CD4-positive, alpha-beta T cell (primary cell): ENCODE measurements around the gene OPCML. TPM values are rescaled to one million over a fixed set of nuclear protein-coding genes. Genes with fewer than 3 reads are reported as not detected.

Experiments
- ATAC-seq: fragments of 200-7000 bp; cut with Tn5 transposase; one replicate; pipeline ENCODE4 v1.10.0; 2022; ENCODE audit warnings: mild to moderate bottlenecking; ENCODE audit not compliant: poor library complexity
- CTCF ChIA-PET: fragments of 350-600 bp; sonication (Branson Sonifier 250); formaldehyde crosslinking; loops from one replicate; lab custom pipeline; 2021; ENCODE audit warnings: antibody characterized with exemption, inconsistent platforms; lab: Charles Lee
- POLR2A ChIA-PET: fragments of 350-600 bp; sonication (Branson Sonifier 250); formaldehyde crosslinking; loops from one replicate; lab custom pipeline; 2021; ENCODE audit warnings: antibody characterized with exemption, inconsistent platforms; lab: Charles Lee
- DNase-seq, 14 experiments: peaks; one replicate each; pipeline ENCODE4 v3.0.0-alpha.2; 2013 to 2020; ENCODE audit warnings: mixed read lengths in 2 of 14
- H3K27ac ChIP-seq, 2 donors: one replicate each; pipeline versions ENCODE4 v1.5.1 to v1.7.0; 2013; ENCODE audit warnings: low read length in 2 of 2, low read depth in 1 of 2, mild to moderate bottlenecking in 1 of 2
- H3K27me3 ChIP-seq, 2 experiments: 1 replicate in 1 of 2; 2 replicates in 1 of 2; pipeline versions ENCODE4 v1.6.1 to v1.7.0; 2013; ENCODE audit warnings: low read length in 2 of 2, control low read depth in 1 of 2, mild to moderate bottlenecking in 1 of 2, moderate library complexity in 1 of 2; ENCODE audit not compliant: insufficient read depth in 2 of 2, control insufficient read depth in 1 of 2
- H3K36me3 ChIP-seq: one replicate; pipeline ENCODE4 v1.6.1; 2013; ENCODE audit warnings: low read length, control low read depth; ENCODE audit not compliant: insufficient read depth
- H3K4me1 ChIP-seq: one replicate; pipeline ENCODE4 v1.6.1; 2013; ENCODE audit warnings: low read length, control low read depth; ENCODE audit not compliant: insufficient read depth
- H3K4me3 ChIP-seq: one replicate; pipeline ENCODE4 v1.5.1; 2013; ENCODE audit warnings: mild to moderate bottlenecking, low read length, moderate library complexity
- H3K9me3 ChIP-seq, 2 experiments: 1 replicate in 1 of 2; 2 replicates in 1 of 2; pipeline versions ENCODE4 v1.6.1 to v1.7.0; 2013; ENCODE audit warnings: low read length in 2 of 2, mild to moderate bottlenecking in 2 of 2, control low read depth in 1 of 2, moderate library complexity in 1 of 2; ENCODE audit not compliant: control insufficient read depth in 1 of 2, insufficient read depth in 1 of 2
- H3K27ac Mint-ChIP-seq: one replicate; pipeline ENCODE4 v1.8.0; 2020; ENCODE audit warnings: mixed read lengths
- H3K27me3 Mint-ChIP-seq: one replicate; pipeline ENCODE4 v1.8.0; 2021; ENCODE audit warnings: mixed read lengths
- H3K36me3 Mint-ChIP-seq: one replicate; pipeline ENCODE4 v1.8.0; 2021; ENCODE audit warnings: low read depth, mixed read lengths
- H3K4me1 Mint-ChIP-seq: one replicate; pipeline ENCODE4 v1.8.0; 2021; ENCODE audit warnings: low read depth, mixed read lengths
- H3K4me3 Mint-ChIP-seq: one replicate; pipeline ENCODE4 v1.8.0; 2020; ENCODE audit warnings: mild to moderate bottlenecking, mixed read lengths
- H3K9me3 Mint-ChIP-seq: one replicate; pipeline ENCODE4 v1.8.0; 2020; ENCODE audit warnings: mixed read lengths
- CTCF ChIP-seq: fragments of 200-600 bp; IDR thresholded peaks from one replicate; pipeline ENCODE4 v1.8.0; 2022; ENCODE audit warnings: antibody characterized with exemption, mild to moderate bottlenecking
- intact Hi-C, 2 experiments: fragments of 100-400 bp; cut with DNase I in 1 of 2; cut with micrococcal nuclease in 1 of 2; formaldehyde crosslinking; loops; one replicate each; pipeline versions ENCODE4 v1.15.1 to v1.9.0; 2023 to 2025; cut with DNase I, micrococcal nuclease
- total RNA-seq, 174 experiments: library from RNA in 2 of 174; stranded (reverse) in 2 of 174; gene quantifications; one replicate each; pipeline ENCODE4 v1.2.3 and lab custom pipeline; 2021 to 2026

OPCML gene
- total RNA-seq, 2 experiments from 2014 or later: not detected

GRCh38 chr11:132771746-132772145 is 760.6 kb downstream of the OPCML start:
- ATAC-seq: no peak

DNA sequence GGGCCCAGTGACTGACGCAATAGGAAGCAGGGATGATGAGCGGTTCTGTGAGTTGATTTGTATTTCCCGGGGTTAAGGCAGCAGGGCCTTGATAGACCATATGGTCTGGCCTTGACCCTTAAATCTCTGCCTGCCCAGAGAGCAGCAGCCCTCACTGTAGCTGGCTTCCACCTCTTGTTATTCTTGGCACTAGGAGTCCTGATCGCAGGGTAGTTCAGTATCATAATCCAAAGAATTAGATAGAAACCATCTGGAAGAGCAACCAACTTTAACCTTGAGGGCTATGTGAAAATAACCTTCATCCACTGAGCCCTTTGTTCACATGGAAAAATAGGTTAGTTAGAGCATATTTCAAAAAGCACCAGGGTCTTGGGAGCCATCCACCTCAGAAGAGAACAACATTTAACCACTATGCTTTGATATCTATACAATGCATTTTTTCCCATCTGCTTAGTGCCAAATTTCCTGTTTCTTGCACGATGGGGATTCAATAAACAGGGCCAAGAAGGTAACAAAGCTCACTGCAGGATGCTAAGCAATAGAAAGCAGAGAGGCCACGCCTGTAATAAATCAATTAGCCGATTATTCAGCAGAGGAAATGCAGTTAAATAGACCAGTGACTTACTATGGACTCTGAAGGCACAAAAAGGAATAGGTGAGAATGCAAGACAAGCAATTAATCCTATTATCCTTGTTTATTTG is 761.3 kb downstream of the OPCML start:
- POLR2A ChIA-PET: no interaction called here
- ATAC-seq: no peak

More at GRCh38 chr11:132771746-132772145, 760.6 kb downstream of the OPCML start:
- Histone ChIP-seq H3K27ac (no peak overlapping the region), H3K4me1 (no peaks in the 10 kb centered on the region), H3K36me3 (no peaks in the 10 kb centered on the region), H3K27me3 (no peaks in the 10 kb centered on the region), H3K4me3 (no peak overlapping the region), H3K9me3 (no peaks in the 10 kb centered on the region)
- H3K4me1 Mint-ChIP-seq: peaks cover 4% of the 10 kb centered on the region
- ChIA-PET CTCF (no interaction called here), POLR2A (no interaction called here)
- H3K9me3 Mint-ChIP-seq: no peaks in the 10 kb centered on the region
- H3K27ac Mint-ChIP-seq: no peak overlapping the region
- no peak for TF ChIP-seq CTCF
- no peaks in the 10 kb centered on the region for H3K36me3 Mint-ChIP-seq
- peaks cover 17% of the 10 kb centered on the region for H3K27me3 Mint-ChIP-seq
- H3K4me3 Mint-ChIP-seq: no peak overlapping the region
- intact Hi-C loops: no loop called here
- DNase-seq: no peak

GRCh38 chr11:132763503-132763902 is 768.8 kb downstream of the OPCML start:
- CTCF ChIA-PET: no interaction called here
- Histone ChIP-seq H3K4me1 (no peaks in the 10 kb centered on the region), H3K27ac (no peak overlapping the region), H3K27me3 (no peaks in the 10 kb centered on the region), H3K4me3 (no peak overlapping the region), H3K9me3 (peaks cover 0 to 14% of the 10 kb centered on the region in 2 experiments), H3K36me3 (no peaks in the 10 kb centered on the region)
- Mint-ChIP-seq H3K4me3 (no peak overlapping the region), H3K36me3 (no peaks in the 10 kb centered on the region), H3K4me1 (no peaks in the 10 kb centered on the region), H3K27me3 (peaks cover 5% of the 10 kb centered on the region), H3K9me3 (no peaks in the 10 kb centered on the region), H3K27ac (no peak overlapping the region)
- no peak for DNase-seq
- POLR2A ChIA-PET: no interaction called here
- intact Hi-C loops: no loop called here
- TF ChIP-seq CTCF: no peak
- ATAC-seq: no peak

More for the DNA sequence above, 761.3 kb downstream of the OPCML start:
- Histone ChIP-seq H3K4me1 (no peaks in the 10 kb centered on the region), H3K36me3 (no peaks in the 10 kb centered on the region), H3K9me3 (no peaks in the 10 kb centered on the region), H3K4me3 (no peak overlapping the region), H3K27ac (no peak overlapping the region), H3K27me3 (no peaks in the 10 kb centered on the region)
- no peak overlapping the region for H3K27ac Mint-ChIP-seq
- no peak overlapping the region for H3K4me3 Mint-ChIP-seq
- intact Hi-C loops: no loop called here
- no peaks in the 10 kb centered on the region for H3K9me3 Mint-ChIP-seq
- CTCF ChIA-PET: no interaction called here
- no peak for TF ChIP-seq CTCF
- H3K36me3 Mint-ChIP-seq: no peaks in the 10 kb centered on the region
- peaks cover 4% of the 10 kb centered on the region for H3K4me1 Mint-ChIP-seq
- H3K27me3 Mint-ChIP-seq: peaks cover 17% of the 10 kb centered on the region
- DNase-seq: no peak
